HUES64 (cell line): ENCODE data around the gene PEX16.

ENCODE experiments used
- H3K27ac ChIP-seq: 2 replicates; pipeline ENCODE4 v1.7.0; 2013; ENCODE audit warnings: low read depth, low read length, inconsistent platforms
- H3K27me3 ChIP-seq: 2 replicates; pipeline ENCODE4 v1.6.1; 2013; ENCODE audit warnings: mild to moderate bottlenecking, low read length; ENCODE audit not compliant: insufficient read depth
- H3K36me3 ChIP-seq: 2 replicates; pipeline ENCODE4 v1.6.1; 2013; ENCODE audit warnings: mild to moderate bottlenecking, low read length; ENCODE audit not compliant: insufficient read depth
- H3K4me1 ChIP-seq: 2 replicates; pipeline ENCODE4 v1.6.1; 2013; ENCODE audit warnings: mild to moderate bottlenecking, low read length, moderate library complexity; ENCODE audit not compliant: insufficient read depth
- H3K4me3 ChIP-seq: 2 replicates; pipeline ENCODE4 v1.5.1; 2013; ENCODE audit warnings: mild to moderate bottlenecking, low read length, moderate library complexity
- H3K9ac ChIP-seq: 2 replicates; pipeline ENCODE4 v1.6.1; 2013; ENCODE audit warnings: mild to moderate bottlenecking, low read depth, low read length
- H3K9me3 ChIP-seq: 2 replicates; pipeline ENCODE4 v1.6.1; 2013; ENCODE audit warnings: low read depth, low read length; ENCODE audit not compliant: insufficient read depth
- WGBS: fragments of 150-250, 120-280 bp; methylation state at CpG from one replicate; pipeline ENCODE4 v1.1.7; 2013; ENCODE audit warnings: missing lambda C conversion rate; 5-methylcytosine and 5-hydroxymethylcytosine counted together

PEX16 gene

GRCh38 chr11:45930031-45930794 lies 12.5 kb upstream of the PEX16 start:
- Histone ChIP-seq H3K4me1 (no peaks in the 10 kb centered on the region), H3K27me3 (no peaks in the 10 kb centered on the region), H3K4me3 (no peak overlapping the region), H3K27ac (no peak overlapping the region), H3K36me3 (peaks cover 70% of the 10 kb centered on the region), H3K9me3 (no peaks in the 10 kb centered on the region), H3K9ac (no peak overlapping the region)
- 93% methylated on average over 14 of the region's 14 CpGs for WGBS

- 91% methylated on average over 10 of the region's 10 CpGs for WGBS
- Histone ChIP-seq H3K36me3 (peaks cover 65% of the 10 kb centered on the region), H3K9ac (no peak overlapping the region), H3K4me3 (no peak overlapping the region), H3K9me3 (no peaks in the 10 kb centered on the region), H3K27ac (no peak overlapping the region), H3K4me1 (no peaks in the 10 kb centered on the region), H3K27me3 (no peaks in the 10 kb centered on the region)
These were observed 11.9 kb upstream of the PEX16 start for GRCh38 chr11:45929486-45930030.

GRCh38 chr11:45928535-45929215 lies 11.0 kb upstream of the PEX16 start:
- WGBS, result 90% methylated on average over 12 of the region's 13 CpGs
- H3K27me3 ChIP-seq, result no peaks in the 10 kb centered on the region
- no peak overlapping the region for H3K9ac ChIP-seq
- H3K4me1 ChIP-seq, result no peaks in the 10 kb centered on the region
- no peak overlapping the region for H3K27ac ChIP-seq
- H3K36me3 ChIP-seq, result peaks cover 63% of the 10 kb centered on the region
- no peaks in the 10 kb centered on the region for H3K9me3 ChIP-seq
- H3K4me3 ChIP-seq, result no peak overlapping the region

GRCh38 chr11:45927684-45928413 lies 10.2 kb upstream of the PEX16 start:
- H3K9ac ChIP-seq, result no peak overlapping the region
- H3K36me3 ChIP-seq, result peaks cover 55% of the 10 kb centered on the region
- no peaks in the 10 kb centered on the region for H3K9me3 ChIP-seq
- H3K4me1 ChIP-seq, result no peaks in the 10 kb centered on the region
- no peak overlapping the region for H3K27ac ChIP-seq
- WGBS, result 92% methylated on average over 27 of the region's 27 CpGs
- H3K4me3 ChIP-seq, result no peak overlapping the region
- peaks cover 7% of the 10 kb centered on the region for H3K27me3 ChIP-seq

GRCh38 chr11:45927332-45927683 lies 9.6 kb upstream of the PEX16 start:
- Histone ChIP-seq H3K36me3 (peaks cover 50% of the 10 kb centered on the region; the same call in 1 of the 2 replicates), H3K4me3 (no peak overlapping the region), H3K9me3 (no peaks in the 10 kb centered on the region), H3K9ac (no peak overlapping the region), H3K4me1 (no peaks in the 10 kb centered on the region), H3K27ac (no peak overlapping the region), H3K27me3 (peaks cover 10% of the 10 kb centered on the region)
- WGBS, result 92% methylated on average over 15 of the region's 15 CpGs

- H3K9me3 ChIP-seq, result no peaks in the 10 kb centered on the region
- no peak overlapping the region for H3K9ac ChIP-seq
- 96% methylated on average over 12 of the region's 12 CpGs for whole genome bisulfite sequencing
- H3K27me3 ChIP-seq, result peaks cover 10% of the 10 kb centered on the region
- H3K36me3 ChIP-seq, result peaks cover 48% of the 10 kb centered on the region; the same call in 1 of the 2 replicates
- no peak overlapping the region for H3K27ac ChIP-seq
- no peak overlapping the region for H3K4me3 ChIP-seq
- no peaks in the 10 kb centered on the region for H3K4me1 ChIP-seq
These were observed 9.1 kb upstream of the PEX16 start for GRCh38 chr11:45926536-45927331.

GRCh38 chr11:45926001-45926401 lies 8.3 kb upstream of the PEX16 start:
- Histone ChIP-seq H3K27ac (no peak overlapping the region), H3K27me3 (peaks cover 15% of the 10 kb centered on the region), H3K4me3 (no peak overlapping the region), H3K36me3 (peaks cover 42% of the 10 kb centered on the region; the same call in 1 of the 2 replicates), H3K9ac (no peak overlapping the region), H3K4me1 (peaks cover 5% of the 10 kb centered on the region; the same call in 1 of the 2 replicates), H3K9me3 (no peaks in the 10 kb centered on the region)
- WGBS, result 90% methylated on average over 12 of the region's 12 CpGs

- Histone ChIP-seq H3K27ac (no peak overlapping the region), H3K9ac (no peak overlapping the region), H3K9me3 (no peaks in the 10 kb centered on the region), H3K4me3 (no peak overlapping the region), H3K4me1 (peaks cover 7% of the 10 kb centered on the region; the same call in 1 of the 2 replicates), H3K27me3 (peaks cover 20% of the 10 kb centered on the region), H3K36me3 (peaks cover 40% of the 10 kb centered on the region; the same call in 1 of the 2 replicates)
- WGBS, result 94% methylated on average over 2 of the region's 3 CpGs
These were observed 7.9 kb upstream of the PEX16 start for GRCh38 chr11:45925550-45925949.

GRCh38 chr11:45924927-45925326 lies 7.2 kb upstream of the PEX16 start:
- H3K9me3 ChIP-seq, result no peaks in the 10 kb centered on the region
- H3K27me3 ChIP-seq, result peaks cover 22% of the 10 kb centered on the region
- H3K27ac ChIP-seq, result no peak overlapping the region
- H3K9ac ChIP-seq, result no peak overlapping the region
- WGBS, result 96% methylated on average over 6 of the region's 6 CpGs
- no peak overlapping the region for H3K4me3 ChIP-seq
- H3K4me1 ChIP-seq, result peaks cover 10% of the 10 kb centered on the region; the same call in 1 of the 2 replicates
- peaks cover 38% of the 10 kb centered on the region; the same call in 1 of the 2 replicates for H3K36me3 ChIP-seq

GRCh38 chr11:45924036-45924915 lies 6.6 kb upstream of the PEX16 start:
- H3K9ac ChIP-seq, result no peak overlapping the region
- H3K27me3 ChIP-seq, result peaks cover 22% of the 10 kb centered on the region
- H3K4me3 ChIP-seq, result no peak overlapping the region
- 89% methylated on average over 22 of the region's 22 CpGs for WGBS
- H3K4me1 ChIP-seq, result peaks cover 10% of the 10 kb centered on the region; the same call in 1 of the 2 replicates
- H3K36me3 ChIP-seq, result peaks cover 38% of the 10 kb centered on the region; the same call in 1 of the 2 replicates
- H3K27ac ChIP-seq, result no peak overlapping the region
- no peaks in the 10 kb centered on the region for H3K9me3 ChIP-seq
